Right lobe of liver (tissue), 6 donors: Measurements from ENCODE around the gene ADH5. TPM values are rescaled to one million over a fixed set of nuclear protein-coding genes. Genes with fewer than 3 reads are reported as not detected.
"Not testable (repeated sequence)": the region's sequence is repeated elsewhere in the genome, so short reads cannot be mapped to it uniquely, and the experiment has no call there.

Source experiments
- ATAC-seq, 4 donors: fragments of 200-7000 bp; cut with Tn5 transposase; one replicate each; pipeline ENCODE4 v1.9.1; 2020; ENCODE audit warnings: mild to moderate bottlenecking in 4 of 4, moderate library complexity in 4 of 4
- DNase-seq, 3 donors: peaks; one replicate each; pipeline ENCODE4 v3.0.0-alpha.2; 2020
- H3K27ac ChIP-seq, 3 donors: fragments of 200-600 bp; one replicate each; pipeline ENCODE4 v1.8.0; 2022
- H3K27me3 ChIP-seq, 2 donors: fragments of 200-600 bp; one replicate each; pipeline ENCODE4 v1.8.0; 2022
- H3K36me3 ChIP-seq, 4 donors: fragments of 200-600 bp; sonication (generic) in 1 of 4; one replicate each; pipeline versions ENCODE4 v1.5.1 to v1.8.0; 2017 to 2022; ENCODE audit warnings: control low read depth in 1 of 4
- H3K4me1 ChIP-seq, 4 donors: fragments of 200-600 bp; sonication (generic) in 1 of 4; one replicate each; pipeline versions ENCODE4 v1.5.1 to v1.8.0; 2017 to 2022; ENCODE audit warnings: control low read depth in 1 of 4
- H3K4me3 ChIP-seq, 3 donors: fragments of 200-600 bp; one replicate each; pipeline ENCODE4 v1.8.0; 2022
- H3K9me3 ChIP-seq, 4 donors: fragments of 200-600 bp; sonication (generic) in 1 of 4; one replicate each; pipeline versions ENCODE4 v1.5.1 to v1.8.0; 2017 to 2022; ENCODE audit warnings: control low read depth in 1 of 4
- POLR2A ChIP-seq: fragments of 450-650 bp; IDR thresholded peaks from one replicate; pipeline ENCODE4 v1.6.1; 2017; ENCODE audit warnings: antibody characterized with exemption, mild to moderate bottlenecking
- WGBS: methylation state at CpG from one replicate; pipeline ENCODE4 v1.1.6; 2018; ENCODE audit warnings: low coverage, low lambda C conversion rate; ENCODE audit not compliant: insufficient coverage; ENCODE audit errors: missing lambda C conversion rate; 5-methylcytosine and 5-hydroxymethylcytosine counted together
- intact Hi-C, 2 donors: fragments of 100-400 bp; cut with DNase I; formaldehyde crosslinking; loops; one replicate each; pipeline versions ENCODE4 v1.11.2 to v1.14.1; 2022
- total RNA-seq, 6 experiments: library from RNA; depleted of rRNA in 2 of 6; stranded (reverse); fragments of >200 nt in 2 of 6; fragmentation: NEBNext Ultra II Directional in 3 of 6; extraction: Animal tissue kit (Norgen Biotek cat#: 25700) in 3 of 6; gene quantifications; one replicate each; pipeline versions ENCODE4 v1.1.0 to v1.2.4, GENCODE V29; 2016 to 2023
- TF ChIP-seq, protein P1 (sequence below), 4 donors: fragments of 200-600 bp in 3 of 4; fragments of 450-650 bp in 1 of 4; IDR thresholded peaks; one replicate each; pipeline versions ENCODE4 v1.5.1 to v1.8.0; 2016 to 2022; ENCODE audit warnings: antibody characterized with exemption in 4 of 4, mild to moderate bottlenecking in 2 of 4
- donor health status: DM: no; HTN: yes; CAD: no.
- donor health status: DM: no; HTN: no; CAD: no.
- donor health status: DM: no; HTN: no; CAD: no.
- donor health status: DM: no; HTN: yes; CAD: no.
- donor health status: DM: no; HTN: yes; CAD: no.

Gene ADH5
- total RNA-seq, 6 experiments from 2014 or later = 109 to 170 (median 131) TPM

DNA sequence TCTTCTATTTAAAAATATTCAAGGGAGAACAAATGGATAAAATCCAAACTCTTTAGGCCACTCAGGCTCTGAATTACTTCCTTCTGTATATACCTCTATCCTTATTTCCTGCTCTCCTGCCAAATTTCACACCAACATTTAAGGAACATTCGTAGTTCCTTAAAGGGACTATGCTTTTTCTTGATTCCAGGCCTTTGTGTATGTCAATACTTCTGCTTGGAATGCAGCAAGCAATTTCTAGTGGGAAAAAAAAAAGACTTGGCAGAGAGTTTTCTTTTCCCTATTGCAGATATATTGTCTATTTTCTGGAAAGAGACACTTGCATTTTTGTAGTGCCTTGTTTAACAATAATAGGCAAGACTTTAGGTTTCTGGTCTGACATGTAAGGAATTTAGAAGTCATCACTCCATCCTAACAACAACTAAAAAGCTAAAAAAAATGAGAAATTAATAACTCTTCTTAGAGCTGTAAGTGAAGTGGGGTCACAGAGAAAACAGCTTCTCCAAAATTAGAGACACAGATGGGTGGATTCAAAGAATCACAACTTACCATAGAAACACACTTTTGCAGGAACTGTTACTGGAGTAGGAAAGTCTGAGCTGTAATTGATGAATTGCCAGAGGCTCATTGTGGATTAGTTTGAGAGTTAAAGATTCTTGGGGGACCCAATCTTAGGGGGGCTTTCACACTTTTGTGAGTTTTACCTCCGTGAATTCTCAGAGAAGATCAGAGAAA lies 2.1 kb upstream of the ADH5 start:
- Histone ChIP-seq H3K4me1 (peaks cover 0 to 12% (median 0%) of the 10 kb centered on the region in 4 donors), H3K36me3 (no peaks in the 10 kb centered on the region), H3K9me3 (no peaks in the 10 kb centered on the region), H3K27me3 (no peaks in the 10 kb centered on the region), H3K27ac (no peak overlapping the region), H3K4me3 (no peak overlapping the region)
- 95% methylated on average over 2 of the region's 2 CpGs for WGBS
- no peak for TF ChIP-seq POLR2A
- TF ChIP-seq, protein P1, sequence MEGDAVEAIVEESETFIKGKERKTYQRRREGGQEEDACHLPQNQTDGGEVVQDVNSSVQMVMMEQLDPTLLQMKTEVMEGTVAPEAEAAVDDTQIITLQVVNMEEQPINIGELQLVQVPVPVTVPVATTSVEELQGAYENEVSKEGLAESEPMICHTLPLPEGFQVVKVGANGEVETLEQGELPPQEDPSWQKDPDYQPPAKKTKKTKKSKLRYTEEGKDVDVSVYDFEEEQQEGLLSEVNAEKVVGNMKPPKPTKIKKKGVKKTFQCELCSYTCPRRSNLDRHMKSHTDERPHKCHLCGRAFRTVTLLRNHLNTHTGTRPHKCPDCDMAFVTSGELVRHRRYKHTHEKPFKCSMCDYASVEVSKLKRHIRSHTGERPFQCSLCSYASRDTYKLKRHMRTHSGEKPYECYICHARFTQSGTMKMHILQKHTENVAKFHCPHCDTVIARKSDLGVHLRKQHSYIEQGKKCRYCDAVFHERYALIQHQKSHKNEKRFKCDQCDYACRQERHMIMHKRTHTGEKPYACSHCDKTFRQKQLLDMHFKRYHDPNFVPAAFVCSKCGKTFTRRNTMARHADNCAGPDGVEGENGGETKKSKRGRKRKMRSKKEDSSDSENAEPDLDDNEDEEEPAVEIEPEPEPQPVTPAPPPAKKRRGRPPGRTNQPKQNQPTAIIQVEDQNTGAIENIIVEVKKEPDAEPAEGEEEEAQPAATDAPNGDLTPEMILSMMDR (IDR thresholded peaks at IDR 0.05) = no peak
- ATAC-seq = no peak
- intact Hi-C loops = no loop called here
- DNase-seq = no peak

DNA sequence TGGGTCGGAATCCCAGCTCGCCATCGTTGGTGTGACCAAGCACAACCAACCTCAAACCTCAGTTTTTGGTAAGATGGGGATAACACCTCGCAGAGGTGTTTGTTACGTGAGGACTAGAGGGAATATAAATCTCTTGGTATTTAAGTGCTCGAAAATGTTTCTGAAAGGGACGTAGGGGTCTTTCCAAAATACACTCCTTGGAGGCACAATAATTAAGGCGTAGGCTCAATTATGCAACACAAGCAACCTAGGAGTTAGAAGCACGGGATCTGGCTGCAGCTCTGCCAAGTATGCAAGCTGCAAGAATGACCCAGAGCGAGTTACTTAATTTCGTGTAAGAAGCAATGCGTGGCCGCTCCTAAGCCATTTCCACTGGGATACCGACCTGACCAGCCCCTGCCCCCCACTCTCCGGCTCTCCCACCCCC lies 552 bp downstream of the ADH5 start:
- TF ChIP-seq, protein P1 (IDR thresholded peaks at IDR 0.05) = no peak
- TF ChIP-seq POLR2A = no peak

DNA sequence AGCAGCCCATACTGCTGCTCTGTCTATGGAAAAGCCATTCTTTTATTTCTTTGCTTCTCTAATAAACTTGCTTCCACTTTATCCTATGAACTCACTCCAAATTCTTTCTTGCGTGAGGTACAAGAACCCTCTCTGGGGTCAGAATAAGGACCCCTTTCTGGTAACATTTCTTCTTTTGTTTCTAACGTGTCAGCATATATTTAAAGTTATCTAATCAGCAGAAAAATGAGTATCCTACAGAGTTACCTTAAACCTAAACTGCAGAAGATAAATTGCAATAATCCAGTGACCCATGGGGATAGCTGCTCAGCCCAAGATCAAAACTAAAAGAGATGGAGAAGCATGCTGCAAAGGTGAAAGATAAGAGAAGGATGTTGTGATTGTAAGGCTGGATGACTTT lies 4.0 kb downstream of the ADH5 start:
- Histone ChIP-seq H3K4me1 (peaks cover 0 to 15% (median 0%) of the 10 kb centered on the region in 4 donors), H3K36me3 (peaks cover 0 to 54% (median 18%) of the 10 kb centered on the region in 4 donors), H3K27ac (no peak overlapping the region), H3K9me3 (no peaks in the 10 kb centered on the region), H3K4me3 (no peak overlapping the region), H3K27me3 (no peaks in the 10 kb centered on the region)
- intact Hi-C loops = no loop called here
- whole genome bisulfite sequencing = 100% methylated on average over 2 of the region's 2 CpGs
- DNase-seq (no peak), ATAC-seq (no peak)
- no peak for TF ChIP-seq POLR2A
- TF ChIP-seq, protein P1 (IDR thresholded peaks at IDR 0.05) = no peak

More for the DNA sequence above, 552 bp downstream of the ADH5 start:
- intact Hi-C loops = no loop called here
- Histone ChIP-seq H3K4me1 (peaks cover 0 to 17% (median 0%) of the 10 kb centered on the region in 4 donors), H3K9me3 (no peaks in the 10 kb centered on the region), H3K4me3 (peak overlapping the region; percentile 64 to 83 (median 77)), H3K27me3 (no peaks in the 10 kb centered on the region), H3K36me3 (peaks cover 0 to 26% (median 7%) of the 10 kb centered on the region in 4 donors), H3K27ac (peak overlapping the region; percentile 86 to 96 (median 89))
- DNase-seq (peak; percentile 62 to 81 (median 78)), ATAC-seq (peak; percentile 57 to 71 (median 66))
- under 1% methylated on average over 13 of the region's 15 CpGs for WGBS

DNA sequence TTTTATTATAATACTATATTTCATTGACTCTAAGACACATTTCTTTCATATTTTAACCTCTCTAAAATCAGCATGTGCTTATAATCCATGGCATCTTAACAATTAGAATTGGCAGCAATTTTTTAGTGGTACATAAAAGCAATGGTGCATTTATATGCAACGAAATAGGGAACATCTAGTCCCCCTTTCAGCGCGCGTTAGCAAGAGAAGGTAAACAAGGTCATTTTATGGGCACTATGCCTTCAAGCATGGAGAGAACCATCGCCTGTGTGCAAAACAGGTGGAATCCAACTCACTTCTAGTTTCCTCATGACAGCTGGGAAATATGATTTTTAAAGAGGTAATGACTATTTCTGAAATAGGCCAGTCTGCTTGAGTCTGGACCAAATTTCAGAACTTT lies 6.4 kb downstream of the ADH5 start:
- no peaks in the 10 kb centered on the region for H3K9me3 ChIP-seq
- DNase-seq (no peak), ATAC-seq (no peak)
- H3K27me3 ChIP-seq = no peaks in the 10 kb centered on the region
- H3K4me1 ChIP-seq = peaks cover 0 to 18% (median 0%) of the 10 kb centered on the region in 4 donors
- H3K27ac ChIP-seq = no peak overlapping the region
- peaks cover 0 to 64% (median 18%) of the 10 kb centered on the region in 4 donors for H3K36me3 ChIP-seq
- no peak for TF ChIP-seq POLR2A
- TF ChIP-seq, protein P1 (IDR thresholded peaks at IDR 0.05) = no peak
- no peak overlapping the region for H3K4me3 ChIP-seq
- 91% methylated on average over 5 of the region's 5 CpGs for WGBS
- intact Hi-C loops = no loop called here

DNA sequence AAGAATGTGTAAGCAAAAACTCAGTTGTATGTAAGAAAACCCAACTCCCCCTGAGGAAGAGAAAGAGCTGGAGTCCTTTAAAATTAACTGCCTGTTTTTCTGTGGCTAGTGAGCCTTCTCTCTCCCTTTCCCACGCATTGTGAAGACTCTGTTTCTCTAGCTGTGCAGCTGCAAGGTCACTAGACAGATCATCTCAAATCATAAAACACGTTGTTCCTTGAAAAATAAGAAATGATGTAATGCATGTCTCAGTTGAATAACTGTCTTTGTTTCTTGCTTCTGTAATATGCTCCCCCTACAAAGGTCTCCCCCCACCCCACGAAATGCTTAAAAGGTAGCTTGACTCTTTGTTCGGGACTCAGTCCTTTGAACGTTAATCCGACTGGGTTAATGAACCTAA lies 7.7 kb downstream of the ADH5 start:
- H3K27ac ChIP-seq, H3K4me3 ChIP-seq, ATAC-seq, H3K9me3 ChIP-seq, H3K27me3 ChIP-seq, intact Hi-C loops, DNase-seq: not testable (repeated sequence)
- H3K4me1 ChIP-seq = peaks cover 0 to 16% (median 0%) of the 10 kb centered on the region in 4 donors
- H3K36me3 ChIP-seq = peaks cover 0 to 78% (median 24%) of the 10 kb centered on the region in 4 donors
- 74% methylated on average over 6 of the region's 6 CpGs for WGBS
